HepG2 (cell line): ENCODE measurements around the gene STMN3. TPM values are rescaled to one million over a fixed set of nuclear protein-coding genes. Genes with fewer than 3 reads are reported as not detected.

Experiments
- ATAC-seq: fragments of 200-7000 bp; cut with Tn5 transposase; 3 replicates; pipeline ENCODE4 v1.9.1; 2020; ENCODE audit warnings: mild to moderate bottlenecking, moderate library complexity
- BruUV-seq: library from RNA; stranded (reverse); fragments of 400-500 nt; replicated peaks from 2 replicates; lab custom pipeline; 2021; lab: Mats Ljungman, UMichigan
- CTCF ChIA-PET: fragments of 300-600 bp; formaldehyde crosslinking; extraction: SDS; loops from one replicate; lab custom pipeline; 2021; ENCODE audit warnings: low total read pairs, inconsistent platforms, low intra/inter-chr PET ratio; lab: Yijun Ruan, JAX
- POLR2A ChIA-PET: fragments of 350-600 bp; sonication (Branson Sonifier 250); formaldehyde crosslinking; loops from one replicate; lab custom pipeline; 2020; ENCODE audit warnings: antibody characterized with exemption, inconsistent platforms; lab: Yijun Ruan, JAX
- DNase-seq: peaks from one replicate; pipeline ENCODE4 v3.0.0-alpha.2; 2015; ENCODE audit warnings: low spot score
- FAIRE-seq: peaks from 3 replicates; lab custom pipeline; 2011; peaks lifted over from hg19 to GRCh38; lab: Jason Lieb, UNC
- H2AFZ ChIP-seq: one replicate; pipeline ENCODE4 v1.6.1; 2011; ENCODE audit warnings: low read length, inconsistent platforms
- H3K27ac ChIP-seq: fragments of 300-600 bp; 3 replicates; pipeline ENCODE4 v1.8.0; 2011; ENCODE audit warnings: mixed run types, mild to moderate bottlenecking, mixed read lengths, low read length, inconsistent platforms; ENCODE audit not compliant: insufficient read depth; ENCODE audit errors: extremely low read length
- H3K27me3 ChIP-seq, 2 experiments: fragments of 200-600 bp in 1 of 2; 2 replicates in 1 of 2; 3 replicates in 1 of 2; pipeline versions ENCODE4 v1.6.0 to v1.8.0; 2011; ENCODE audit warnings: low read length in 2 of 2, mild to moderate bottlenecking in 2 of 2, moderate library complexity in 2 of 2, inconsistent platforms in 1 of 2; ENCODE audit not compliant: insufficient read depth in 2 of 2, control insufficient read depth in 1 of 2
- H3K36me3 ChIP-seq, 2 experiments: fragments of 200-600 bp in 1 of 2; replicated peaks in 1 of 2; 2 replicates in 1 of 2; 3 replicates in 1 of 2; pipeline versions ENCODE4 v1.5.1 to v1.8.0; 2011; ENCODE audit warnings: low read length in 2 of 2, inconsistent platforms in 1 of 2; ENCODE audit not compliant: insufficient read depth in 2 of 2, control insufficient read depth in 1 of 2
- H3K4me1 ChIP-seq: 2 replicates; pipeline ENCODE4 v1.5.1; 2012; ENCODE audit warnings: low read length, inconsistent platforms; ENCODE audit not compliant: insufficient read depth
- H3K4me2 ChIP-seq: 2 replicates; pipeline ENCODE4 v1.6.0; 2011; ENCODE audit warnings: low read depth, low read length, inconsistent platforms
- H3K4me3 ChIP-seq, 3 experiments: fragments of 200-600 bp in 1 of 3; sonication (generic), shearing (Covaris generic) in 1 of 3; replicated peaks in 1 of 3; 2 replicates each; pipeline ENCODE4 v1.5.1; 2011 to 2016; ENCODE audit warnings: low read length in 3 of 3, inconsistent platforms in 2 of 3, low read depth in 2 of 3, mild to moderate bottlenecking in 2 of 3, control low read depth in 1 of 3, mixed read lengths in 1 of 3; ENCODE audit not compliant: insufficient read depth in 1 of 3
- H3K79me2 ChIP-seq: one replicate; pipeline ENCODE4 v1.6.1; 2011; ENCODE audit warnings: low read length, inconsistent platforms; ENCODE audit not compliant: insufficient read depth
- H3K9ac ChIP-seq: 2 replicates; pipeline ENCODE4 v1.6.0; 2011; ENCODE audit warnings: mild to moderate bottlenecking, low read depth, low read length, inconsistent platforms; ENCODE audit not compliant: insufficient read depth
- H3K9me3 ChIP-seq: 2 replicates; pipeline ENCODE4 v1.5.1; 2012; ENCODE audit warnings: mild to moderate bottlenecking, low read length
- H4K20me1 ChIP-seq: 2 replicates; pipeline ENCODE4 v1.6.0; 2011; ENCODE audit warnings: inconsistent platforms, mild to moderate bottlenecking, low read length, moderate library complexity; ENCODE audit not compliant: insufficient read depth
- ARNTL ChIP-seq: sonication (generic); formaldehyde crosslinking; IDR thresholded peaks from 2 replicates; pipeline ENCODE4 v1.4.0; 2020; ENCODE audit warnings: mild to moderate bottlenecking, missing genetic modification reagents
- KDM2A ChIP-seq: sonication (generic); formaldehyde crosslinking; IDR thresholded peaks from 2 replicates; pipeline ENCODE4 v1.4.0; 2020; ENCODE audit warnings: low read depth, missing genetic modification reagents, borderline replicate concordance
- REXO4 ChIP-seq: sonication (generic); formaldehyde crosslinking; IDR thresholded peaks from 2 replicates; pipeline ENCODE4 v1.8.0; 2022; ENCODE audit warnings: missing genetic modification reagents, mild to moderate bottlenecking, borderline replicate concordance
- SAFB2 ChIP-seq: sonication (generic); formaldehyde crosslinking; IDR thresholded peaks from 2 replicates; pipeline ENCODE4 v1.5.1; 2020; ENCODE audit warnings: missing genetic modification reagents, low read depth, mild to moderate bottlenecking, borderline replicate concordance
- SNAPC2 ChIP-seq: sonication (generic); formaldehyde crosslinking; IDR thresholded peaks from 2 replicates; pipeline ENCODE4 v1.8.1; 2022; ENCODE audit warnings: mild to moderate bottlenecking, missing genetic modification reagents
- U2AF1 ChIP-seq: fragments of 200-400 bp; formaldehyde crosslinking; optimal IDR thresholded peaks from 2 replicates; pipeline ENCODE3; 2017; ENCODE audit warnings: mild to moderate bottlenecking, low read depth, low read length
- ZFP36L1 ChIP-seq: sonication (generic); formaldehyde crosslinking; IDR thresholded peaks from 2 replicates; pipeline ENCODE4 v1.8.0; 2022; ENCODE audit warnings: mild to moderate bottlenecking, missing genetic modification reagents, moderate library complexity
- ZNF124 ChIP-seq: sonication (generic); formaldehyde crosslinking; IDR thresholded peaks from 2 replicates; pipeline ENCODE4 v1.4.0; 2020; ENCODE audit warnings: missing genetic modification reagents
- ZNF430 ChIP-seq: sonication (generic); formaldehyde crosslinking; IDR thresholded peaks from 2 replicates; pipeline ENCODE4 v1.9.0; 2021; ENCODE audit warnings: mild to moderate bottlenecking, missing genetic modification reagents
- ZNF543 ChIP-seq: sonication (generic); formaldehyde crosslinking; IDR thresholded peaks from 2 replicates; pipeline ENCODE4 v1.4.0; 2020; ENCODE audit warnings: mild to moderate bottlenecking, missing genetic modification reagents
- ZNF740 ChIP-seq: sonication (generic); formaldehyde crosslinking; IDR thresholded peaks from 2 replicates; pipeline ENCODE4 v1.4.0; 2020; ENCODE audit warnings: missing genetic modification reagents
- ZNF788 ChIP-seq: sonication (generic); formaldehyde crosslinking; IDR thresholded peaks from 2 replicates; pipeline ENCODE4 v1.5.0; 2020; ENCODE audit warnings: mild to moderate bottlenecking, missing genetic modification reagents, borderline replicate concordance
- ZNF839 ChIP-seq: sonication (generic); formaldehyde crosslinking; IDR thresholded peaks from 2 replicates; pipeline ENCODE4 v1.4.0; 2020; ENCODE audit warnings: missing genetic modification reagents, mild to moderate bottlenecking, borderline replicate concordance
- WGBS: methylation state at CpG from one replicate; pipeline ENCODE4 v1.1.6; 2017; ENCODE audit warnings: low lambda C conversion rate; 5-methylcytosine and 5-hydroxymethylcytosine counted together
- in situ Hi-C: cut with HindIII; loops from 2 replicates; pipeline ENCODE4 v1.10.0; 2017; ENCODE audit warnings: low pct_unique_long_range_greater_than_20kb; ENCODE audit not compliant: extremely low pct_ligation_motif_present
- intact Hi-C: fragments of 100-400 bp; cut with micrococcal nuclease; formaldehyde crosslinking; loops from one replicate; pipeline ENCODE4 v1.10.0; 2022; ENCODE audit not compliant: unreplicated experiment
- polyA plus RNA-seq, 8 experiments: library from polyadenylated mRNA; depleted of rRNA in 3 of 8; stranded (reverse) in 7 of 8; unstranded in 1 of 8; fragments of >200 nt; fragmentation: Illumina TruSeq in 4 of 8; extraction: Trizol in 4 of 8; gene quantifications; 2 replicates each; pipeline versions ENCODE4 v1.2.1 to v1.2.3, GENCODE V29; 2011 to 2016; ENCODE audit warnings: low read depth in 4 of 8, missing spikeins in 1 of 8, mixed read lengths in 1 of 8; ENCODE audit not compliant: insufficient read depth in 1 of 8
- total RNA-seq, 5 experiments: library from RNA; depleted of rRNA; stranded (reverse); fragments of >200 nt; fragmentation: Illumina TruSeq; extraction: Trizol; gene quantifications; 2 replicates each; pipeline ENCODE4 v1.2.3, GENCODE V29; 2016; ENCODE audit warnings: low read depth in 1 of 5

The STMN3 gene
- total and polyA plus RNA-seq, 2 of the 13 experiments (the other 11 are each of a cell fraction or from before 2014, with no cell fraction given) = 21.0 to 48.3 TPM

DNA sequence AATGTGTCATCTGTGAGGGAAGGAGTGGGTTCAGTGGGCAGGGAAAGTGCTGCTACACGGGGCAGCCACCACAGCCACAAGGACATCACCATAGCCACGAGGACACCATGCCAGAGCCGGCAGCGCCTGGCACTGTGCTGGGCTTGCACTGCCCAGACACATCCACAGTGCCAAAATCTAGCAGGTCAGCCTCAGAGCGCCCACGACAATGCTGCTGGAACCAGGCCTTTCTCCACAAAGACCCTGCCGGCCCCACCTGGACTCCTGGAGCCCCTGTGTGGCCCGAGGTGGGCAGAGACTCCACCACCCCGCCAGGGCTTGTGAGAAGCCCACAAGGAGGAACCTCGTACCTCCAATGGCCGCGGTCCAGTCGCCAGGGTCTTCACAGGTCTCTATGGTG is 60.6 kb downstream of the STMN3 start:
- Histone ChIP-seq H3K9me3 (no peaks in the 10 kb centered on the region), H4K20me1 (no peaks in the 10 kb centered on the region), H3K79me2 (no peaks in the 10 kb centered on the region), H3K4me3 (no peak overlapping the region), H3K9ac (no peak overlapping the region), H3K4me2 (no peak overlapping the region), H3K36me3 (peaks cover 17 to 20% of the 10 kb centered on the region in 2 experiments; a peak in 4 of 5 replicates), H2AFZ (no peak overlapping the region), H3K27ac (no peak overlapping the region), H3K4me1 (peaks cover 11% of the 10 kb centered on the region; the same call in 1 of the 2 replicates), H3K27me3 (no peaks in the 10 kb centered on the region)
- intact Hi-C loops (no loop called here), in situ Hi-C loops (no loop called here)
- BruUV-seq = no TSS peak
- CTCF ChIA-PET = no interaction called here
- TF ChIP-seq SNAPC2 (CRISPR knock-in tag) = no peak
- TF ChIP-seq ZNF543 (CRISPR knock-in tag) = no peak
- TF ChIP-seq ZNF788 (CRISPR knock-in tag) = no peak
- TF ChIP-seq KDM2A = no peak
- no peak for TF ChIP-seq REXO4 (CRISPR knock-in tag)
- no peak for TF ChIP-seq ZNF124 (CRISPR knock-in tag)
- TF ChIP-seq ZNF430 (CRISPR knock-in tag) = no peak
- no peak for TF ChIP-seq ZFP36L1 (CRISPR knock-in tag)
- no peak for TF ChIP-seq U2AF1
- no peak for TF ChIP-seq ZNF839
- TF ChIP-seq ZNF740 (CRISPR knock-in tag) = no peak
- TF ChIP-seq ARNTL (CRISPR knock-in tag) = no peak
- TF ChIP-seq SAFB2 (CRISPR knock-in tag) = no peak
- POLR2A ChIA-PET = no interaction called here
- FAIRE-seq (no peak), DNase-seq (no peak), ATAC-seq (no peak)
- 91% methylated on average over 13 of the region's 13 CpGs for WGBS
